GM23338 (cell line): ENCODE data around the gene ZNF8. TPM values are rescaled to one million over a fixed set of nuclear protein-coding genes. Genes with fewer than 3 reads are reported as not detected.

Source experiments
- ATAC-seq: fragments of 200-7000 bp; cut with Tn5 transposase; 3 replicates; pipeline ENCODE4 v1.9.1; 2020
- DNase-seq: peaks from one replicate; pipeline ENCODE4 v3.0.0-alpha.2; 2015; ENCODE audit warnings: low spot score
- H2AFZ ChIP-seq: fragments of 200-600 bp; sonication (generic); 2 replicates; pipeline ENCODE4 v1.8.0; 2016; ENCODE audit warnings: antibody characterized with exemption, mild to moderate bottlenecking, moderate library complexity
- H3F3A ChIP-seq: fragments of 200-600 bp; sonication (generic); replicated peaks from 2 replicates; pipeline ENCODE4 v1.8.0; 2017; ENCODE audit warnings: antibody characterized with exemption, mixed run types, low read depth
- H3K27ac ChIP-seq: fragments of 200-600 bp; sonication (generic); 2 replicates; pipeline ENCODE4 v1.6.1; 2016; ENCODE audit warnings: low read depth
- H3K27me3 ChIP-seq: fragments of 200-600 bp; sonication (generic); 2 replicates; pipeline ENCODE4 v1.8.0; 2016; ENCODE audit warnings: mild to moderate bottlenecking, mixed run types, moderate library complexity; ENCODE audit not compliant: insufficient read depth
- H3K36me3 ChIP-seq: fragments of 200-600 bp; sonication (generic); 2 replicates; pipeline ENCODE4 v1.8.0; 2016; ENCODE audit warnings: mild to moderate bottlenecking; ENCODE audit not compliant: insufficient read depth
- H3K4me1 ChIP-seq: fragments of 200-600 bp; sonication (generic); 2 replicates; pipeline ENCODE4 v1.8.0; 2016; ENCODE audit warnings: mild to moderate bottlenecking, moderate library complexity; ENCODE audit not compliant: insufficient read depth
- H3K4me2 ChIP-seq: fragments of 200-600 bp; sonication (generic); 2 replicates; pipeline ENCODE4 v1.7.1; 2017; ENCODE audit warnings: mixed run types
- H3K4me3 ChIP-seq: fragments of 200-600 bp; sonication (generic); 2 replicates; pipeline ENCODE4 v1.6.1; 2016; ENCODE audit warnings: mixed run types
- H3K79me2 ChIP-seq: fragments of 200-600 bp; sonication (generic); replicated peaks from 2 replicates; pipeline ENCODE4 v1.8.0; 2017; ENCODE audit warnings: mild to moderate bottlenecking; ENCODE audit not compliant: insufficient read depth
- H3K9me2 ChIP-seq: fragments of 200-600 bp; sonication (generic); 2 replicates; pipeline ENCODE4 v1.8.0; 2017; ENCODE audit not compliant: insufficient read depth
- H4K20me1 ChIP-seq: fragments of 200-600 bp; sonication (generic); replicated peaks from 2 replicates; pipeline ENCODE4 v1.8.0; 2017; ENCODE audit warnings: mild to moderate bottlenecking; ENCODE audit not compliant: insufficient read depth
- H3K27ac Mint-ChIP-seq: 2 replicates; pipeline ENCODE4 v1.8.0; 2020; ENCODE audit warnings: inconsistent platforms, mild to moderate bottlenecking, moderate library complexity, mixed read lengths
- H3K27me3 Mint-ChIP-seq: 3 replicates; pipeline ENCODE4 v1.8.0; 2022; ENCODE audit warnings: low read depth, mild to moderate bottlenecking, moderate library complexity, mixed read lengths, inconsistent platforms; ENCODE audit not compliant: insufficient read depth, poor library complexity
- H3K36me3 Mint-ChIP-seq: 3 replicates; pipeline ENCODE4 v1.8.0; 2021; ENCODE audit warnings: low read depth, mild to moderate bottlenecking, inconsistent platforms, moderate library complexity, mixed read lengths
- H3K4me1 Mint-ChIP-seq: 3 replicates; pipeline ENCODE4 v1.8.0; 2020; ENCODE audit warnings: mild to moderate bottlenecking, inconsistent platforms, mixed read lengths
- H3K4me3 Mint-ChIP-seq: 3 replicates; pipeline ENCODE4 v1.8.0; 2021; ENCODE audit warnings: moderate library complexity, mild to moderate bottlenecking, inconsistent platforms, mixed read lengths
- H3K9me3 Mint-ChIP-seq: 3 replicates; pipeline ENCODE4 v1.8.0; 2020; ENCODE audit warnings: moderate library complexity, mild to moderate bottlenecking, inconsistent platforms, mixed read lengths
- CREB1 ChIP-seq: fragments of 250-450 bp; sonication (Bioruptor Pico); IDR thresholded peaks from 2 replicates; pipeline ENCODE4 v1.5.0; 2020; ENCODE audit warnings: low read depth, mild to moderate bottlenecking, moderate library complexity
- EZH2 ChIP-seq: fragments of 200-600 bp; sonication (generic); IDR thresholded peaks from one replicate; pipeline ENCODE4 v1.8.0; 2017; ENCODE audit warnings: antibody characterized with exemption, mild to moderate bottlenecking, low read depth; ENCODE audit not compliant: unreplicated experiment
- EZH2phosphoT487 ChIP-seq: fragments of 200-600 bp; sonication (generic); IDR thresholded peaks from one replicate; pipeline ENCODE4 v1.8.1; 2018; ENCODE audit warnings: antibody characterized with exemption; ENCODE audit not compliant: unreplicated experiment
- JUNB ChIP-seq: IDR thresholded peaks from one replicate; pipeline ENCODE4 v1.6.1; 2016; ENCODE audit warnings: antibody characterized with exemption; ENCODE audit not compliant: unreplicated experiment
- NANOG ChIP-seq: IDR thresholded peaks from 2 replicates; pipeline ENCODE4 v1.6.1; 2016; ENCODE audit warnings: antibody characterized with exemption, borderline replicate concordance
- POLR2AphosphoS5 ChIP-seq: IDR thresholded peaks from 2 replicates; pipeline ENCODE4 v1.6.1; 2016; ENCODE audit warnings: antibody characterized with exemption, low read depth
- STAT1 ChIP-seq: IDR thresholded peaks from one replicate; pipeline ENCODE4 v1.6.1; 2016; ENCODE audit warnings: antibody characterized with exemption; ENCODE audit not compliant: unreplicated experiment
- ZNF114 ChIP-seq: fragments of 250-450 bp; sonication (Bioruptor Pico); IDR thresholded peaks from 2 replicates; pipeline ENCODE4 v1.5.0; 2020; ENCODE audit warnings: mild to moderate bottlenecking, moderate library complexity
- ZNF331 ChIP-seq: fragments of 250-450 bp; sonication (Bioruptor Pico); IDR thresholded peaks from 2 replicates; pipeline ENCODE4 v1.5.0; 2020; ENCODE audit warnings: low read depth, mild to moderate bottlenecking, moderate library complexity
- polyA plus RNA-seq: library from polyadenylated mRNA; unstranded; fragments of >200 nt; fragmentation: Nextera tagmentation; extraction: Ambion mirVana; gene quantifications from 2 replicates; pipeline ENCODE4 v1.2.1, GENCODE V29; 2016
- total RNA-seq: library from RNA; depleted of rRNA; stranded (reverse); fragments of >200 nt; shearing (Covaris generic); gene quantifications from 2 replicates; pipeline ENCODE4 v1.2.3, GENCODE V29; 2014
- TF ChIP-seq, protein P1 (sequence below): fragments of 250-450 bp; sonication (Bioruptor Pico); IDR thresholded peaks from 2 replicates; pipeline ENCODE4 v1.5.0; 2020; ENCODE audit warnings: mild to moderate bottlenecking, moderate library complexity
- TF ChIP-seq, protein P2 (sequence below): IDR thresholded peaks from 2 replicates; pipeline ENCODE4 v1.6.1; 2016; ENCODE audit warnings: antibody characterized with exemption
- TF ChIP-seq, protein P3 (sequence below), 2 experiments: fragments of 200-600 bp in 1 of 2; sonication (generic) in 1 of 2; conservative IDR thresholded peaks; 2 replicates each; pipeline versions ENCODE4 v1.5.1 to v1.6.1; 2016 to 2017; ENCODE audit warnings: antibody characterized with exemption in 2 of 2, low read depth in 2 of 2, mild to moderate bottlenecking in 2 of 2, moderate library complexity in 1 of 2
- TF ChIP-seq, protein P4 (sequence below): IDR thresholded peaks from one replicate; pipeline ENCODE4 v1.6.1; 2018; ENCODE audit warnings: antibody characterized with exemption; ENCODE audit not compliant: unreplicated experiment

The ZNF8 gene
- total and polyA plus RNA-seq, 2 experiments from 2014 or later: 4.3 to 30.3 TPM

DNA sequence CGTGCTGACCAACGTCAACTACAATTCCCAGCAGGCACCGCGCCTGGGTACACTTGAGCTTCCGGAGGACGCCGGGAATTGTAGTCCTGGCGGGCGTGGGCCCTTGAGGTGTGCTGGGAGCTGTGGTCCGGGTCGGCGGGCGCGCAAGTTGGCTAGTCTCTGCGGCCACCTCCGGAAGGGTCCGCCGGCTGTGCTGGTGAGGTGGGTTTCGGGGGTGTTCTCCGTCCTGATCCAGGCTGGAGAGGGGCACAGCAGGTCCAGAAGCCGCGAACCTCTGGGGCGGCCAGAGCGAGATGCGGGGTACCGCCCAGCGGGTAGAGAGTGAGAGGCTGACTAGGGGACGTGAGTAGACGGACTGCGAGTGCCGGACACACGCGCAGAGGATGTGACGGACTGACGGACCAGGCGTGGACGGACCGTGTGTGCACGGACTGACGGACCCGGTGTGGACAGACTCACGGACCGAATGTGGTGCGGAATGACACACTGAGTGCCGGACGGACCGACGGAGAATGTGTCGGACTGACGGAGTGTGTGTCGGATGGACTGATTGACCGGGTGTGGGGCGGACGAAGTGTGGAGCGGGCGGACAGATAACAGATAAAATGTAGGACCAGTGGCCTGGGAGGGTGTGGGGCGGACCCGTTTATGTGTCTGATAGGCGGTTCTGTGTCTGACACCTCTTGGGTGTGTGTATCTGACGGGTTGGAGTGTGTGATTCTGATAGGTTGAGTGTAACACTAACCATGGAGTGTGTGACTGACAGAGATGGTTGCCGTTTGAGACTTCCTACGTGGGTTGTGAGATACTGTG is 48.4 kb downstream of the ZNF8 start, which contains the start of gene ZSCAN22:
Gene ZSCAN22, plus strand, starts transcription at position 81 of the 813 bp plus-strand sequence. CDS start 7,809 bp downstream, outside the sequence.
- Histone ChIP-seq H3K4me2 (peak within 1 kb of the TSS; percentile 93), H3K27me3 (no peaks in the 10 kb centered on the region), H2AFZ (peak within 1 kb of the TSS; percentile 99), H3K9me2 (no peaks in the 10 kb centered on the region), H4K20me1 (peaks cover 3% of the 10 kb centered on the region; the same call in 1 of the 2 replicates), H3K4me1 (peaks cover 10% of the 10 kb centered on the region; the same call in 1 of the 2 replicates), H3K4me3 (peak within 1 kb of the TSS; percentile 94), H3F3A (0 out of 2 replicates have a peak, but pooled peaks cover 9% of the 10 kb centered on the region), H3K79me2 (peaks cover 12% of the 10 kb centered on the region), H3K27ac (no peak within 1 kb of the TSS), H3K36me3 (no peaks in the 10 kb centered on the region)
- Mint-ChIP-seq H3K27me3 (no peaks in the 10 kb centered on the region), H3K9me3 (no peaks in the 10 kb centered on the region; the same call in 2 of the 3 replicates), H3K36me3 (no peaks in the 10 kb centered on the region), H3K4me1 (peaks cover 2% of the 10 kb centered on the region; the same call in 1 of the 3 replicates), H3K27ac (no peak within 1 kb of the TSS), H3K4me3 (no peak within 1 kb of the TSS)
- peak; percentile 97 for ATAC-seq
- DNase-seq: peak; percentile 99
- TF ChIP-seq, protein P1, sequence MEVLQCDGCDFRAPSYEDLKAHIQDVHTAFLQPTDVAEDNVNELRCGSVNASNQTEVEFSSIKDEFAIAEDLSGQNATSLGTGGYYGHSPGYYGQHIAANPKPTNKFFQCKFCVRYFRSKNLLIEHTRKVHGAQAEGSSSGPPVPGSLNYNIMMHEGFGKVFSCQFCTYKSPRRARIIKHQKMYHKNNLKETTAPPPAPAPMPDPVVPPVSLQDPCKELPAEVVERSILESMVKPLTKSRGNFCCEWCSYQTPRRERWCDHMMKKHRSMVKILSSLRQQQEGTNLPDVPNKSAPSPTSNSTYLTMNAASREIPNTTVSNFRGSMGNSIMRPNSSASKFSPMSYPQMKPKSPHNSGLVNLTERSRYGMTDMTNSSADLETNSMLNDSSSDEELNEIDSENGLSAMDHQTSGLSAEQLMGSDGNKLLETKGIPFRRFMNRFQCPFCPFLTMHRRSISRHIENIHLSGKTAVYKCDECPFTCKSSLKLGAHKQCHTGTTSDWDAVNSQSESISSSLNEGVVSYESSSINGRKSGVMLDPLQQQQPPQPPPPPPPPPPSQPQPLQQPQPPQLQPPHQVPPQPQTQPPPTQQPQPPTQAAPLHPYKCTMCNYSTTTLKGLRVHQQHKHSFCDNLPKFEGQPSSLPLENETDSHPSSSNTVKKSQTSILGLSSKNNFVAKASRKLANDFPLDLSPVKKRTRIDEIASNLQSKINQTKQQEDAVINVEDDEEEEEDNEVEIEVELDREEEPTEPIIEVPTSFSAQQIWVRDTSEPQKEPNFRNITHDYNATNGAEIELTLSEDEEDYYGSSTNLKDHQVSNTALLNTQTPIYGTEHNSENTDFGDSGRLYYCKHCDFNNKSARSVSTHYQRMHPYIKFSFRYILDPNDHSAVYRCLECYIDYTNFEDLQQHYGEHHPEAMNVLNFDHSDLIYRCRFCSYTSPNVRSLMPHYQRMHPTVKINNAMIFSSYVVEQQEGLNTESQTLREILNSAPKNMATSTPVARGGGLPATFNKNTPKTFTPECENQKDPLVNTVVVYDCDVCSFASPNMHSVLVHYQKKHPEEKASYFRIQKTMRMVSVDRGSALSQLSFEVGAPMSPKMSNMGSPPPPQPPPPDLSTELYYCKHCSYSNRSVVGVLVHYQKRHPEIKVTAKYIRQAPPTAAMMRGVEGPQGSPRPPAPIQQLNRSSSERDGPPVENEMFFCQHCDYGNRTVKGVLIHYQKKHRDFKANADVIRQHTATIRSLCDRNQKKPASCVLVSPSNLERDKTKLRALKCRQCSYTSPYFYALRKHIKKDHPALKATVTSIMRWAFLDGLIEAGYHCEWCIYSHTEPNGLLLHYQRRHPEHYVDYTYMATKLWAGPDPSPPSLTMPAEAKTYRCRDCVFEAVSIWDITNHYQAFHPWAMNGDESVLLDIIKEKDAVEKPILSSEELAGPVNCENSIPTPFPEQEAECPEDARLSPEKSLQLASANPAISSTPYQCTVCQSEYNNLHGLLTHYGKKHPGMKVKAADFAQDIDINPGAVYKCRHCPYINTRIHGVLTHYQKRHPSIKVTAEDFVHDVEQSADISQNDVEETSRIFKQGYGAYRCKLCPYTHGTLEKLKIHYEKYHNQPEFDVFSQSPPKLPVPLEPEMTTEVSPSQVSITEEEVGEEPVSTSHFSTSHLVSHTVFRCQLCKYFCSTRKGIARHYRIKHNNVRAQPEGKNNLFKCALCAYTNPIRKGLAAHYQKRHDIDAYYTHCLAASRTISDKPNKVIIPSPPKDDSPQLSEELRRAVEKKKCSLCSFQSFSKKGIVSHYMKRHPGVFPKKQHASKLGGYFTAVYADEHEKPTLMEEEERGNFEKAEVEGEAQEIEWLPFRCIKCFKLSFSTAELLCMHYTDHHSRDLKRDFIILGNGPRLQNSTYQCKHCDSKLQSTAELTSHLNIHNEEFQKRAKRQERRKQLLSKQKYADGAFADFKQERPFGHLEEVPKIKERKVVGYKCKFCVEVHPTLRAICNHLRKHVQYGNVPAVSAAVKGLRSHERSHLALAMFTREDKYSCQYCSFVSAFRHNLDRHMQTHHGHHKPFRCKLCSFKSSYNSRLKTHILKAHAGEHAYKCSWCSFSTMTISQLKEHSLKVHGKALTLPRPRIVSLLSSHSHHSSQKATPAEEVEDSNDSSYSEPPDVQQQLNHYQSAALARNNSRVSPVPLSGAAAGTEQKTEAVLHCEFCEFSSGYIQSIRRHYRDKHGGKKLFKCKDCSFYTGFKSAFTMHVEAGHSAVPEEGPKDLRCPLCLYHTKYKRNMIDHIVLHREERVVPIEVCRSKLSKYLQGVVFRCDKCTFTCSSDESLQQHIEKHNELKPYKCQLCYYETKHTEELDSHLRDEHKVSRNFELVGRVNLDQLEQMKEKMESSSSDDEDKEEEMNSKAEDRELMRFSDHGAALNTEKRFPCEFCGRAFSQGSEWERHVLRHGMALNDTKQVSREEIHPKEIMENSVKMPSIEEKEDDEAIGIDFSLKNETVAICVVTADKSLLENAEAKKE (CRISPR knock-in tag): no peak
- no peak for TF ChIP-seq ZNF331 (CRISPR knock-in tag)
- TF ChIP-seq, protein P2, sequence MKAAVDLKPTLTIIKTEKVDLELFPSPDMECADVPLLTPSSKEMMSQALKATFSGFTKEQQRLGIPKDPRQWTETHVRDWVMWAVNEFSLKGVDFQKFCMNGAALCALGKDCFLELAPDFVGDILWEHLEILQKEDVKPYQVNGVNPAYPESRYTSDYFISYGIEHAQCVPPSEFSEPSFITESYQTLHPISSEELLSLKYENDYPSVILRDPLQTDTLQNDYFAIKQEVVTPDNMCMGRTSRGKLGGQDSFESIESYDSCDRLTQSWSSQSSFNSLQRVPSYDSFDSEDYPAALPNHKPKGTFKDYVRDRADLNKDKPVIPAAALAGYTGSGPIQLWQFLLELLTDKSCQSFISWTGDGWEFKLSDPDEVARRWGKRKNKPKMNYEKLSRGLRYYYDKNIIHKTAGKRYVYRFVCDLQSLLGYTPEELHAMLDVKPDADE: peak; percentile 99
- TF ChIP-seq JUNB: no peak
- TF ChIP-seq EZH2phosphoT487: no peak
- TF ChIP-seq EZH2: no peak
- no peak for TF ChIP-seq NANOG
- TF ChIP-seq STAT1: no peak
- peak; percentile 85 for TF ChIP-seq POLR2AphosphoS5
- TF ChIP-seq, protein P3, sequence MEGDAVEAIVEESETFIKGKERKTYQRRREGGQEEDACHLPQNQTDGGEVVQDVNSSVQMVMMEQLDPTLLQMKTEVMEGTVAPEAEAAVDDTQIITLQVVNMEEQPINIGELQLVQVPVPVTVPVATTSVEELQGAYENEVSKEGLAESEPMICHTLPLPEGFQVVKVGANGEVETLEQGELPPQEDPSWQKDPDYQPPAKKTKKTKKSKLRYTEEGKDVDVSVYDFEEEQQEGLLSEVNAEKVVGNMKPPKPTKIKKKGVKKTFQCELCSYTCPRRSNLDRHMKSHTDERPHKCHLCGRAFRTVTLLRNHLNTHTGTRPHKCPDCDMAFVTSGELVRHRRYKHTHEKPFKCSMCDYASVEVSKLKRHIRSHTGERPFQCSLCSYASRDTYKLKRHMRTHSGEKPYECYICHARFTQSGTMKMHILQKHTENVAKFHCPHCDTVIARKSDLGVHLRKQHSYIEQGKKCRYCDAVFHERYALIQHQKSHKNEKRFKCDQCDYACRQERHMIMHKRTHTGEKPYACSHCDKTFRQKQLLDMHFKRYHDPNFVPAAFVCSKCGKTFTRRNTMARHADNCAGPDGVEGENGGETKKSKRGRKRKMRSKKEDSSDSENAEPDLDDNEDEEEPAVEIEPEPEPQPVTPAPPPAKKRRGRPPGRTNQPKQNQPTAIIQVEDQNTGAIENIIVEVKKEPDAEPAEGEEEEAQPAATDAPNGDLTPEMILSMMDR (conservative IDR thresholded peaks at IDR 0.05; ENCODE audit: low read depth in 2 of 2): 0 out of 4 replicates have a peak, but pooled peaks of 1 of the 2 experiments have one; percentile 4
- peak; percentile 94 for TF ChIP-seq CREB1
- TF ChIP-seq, protein P4, sequence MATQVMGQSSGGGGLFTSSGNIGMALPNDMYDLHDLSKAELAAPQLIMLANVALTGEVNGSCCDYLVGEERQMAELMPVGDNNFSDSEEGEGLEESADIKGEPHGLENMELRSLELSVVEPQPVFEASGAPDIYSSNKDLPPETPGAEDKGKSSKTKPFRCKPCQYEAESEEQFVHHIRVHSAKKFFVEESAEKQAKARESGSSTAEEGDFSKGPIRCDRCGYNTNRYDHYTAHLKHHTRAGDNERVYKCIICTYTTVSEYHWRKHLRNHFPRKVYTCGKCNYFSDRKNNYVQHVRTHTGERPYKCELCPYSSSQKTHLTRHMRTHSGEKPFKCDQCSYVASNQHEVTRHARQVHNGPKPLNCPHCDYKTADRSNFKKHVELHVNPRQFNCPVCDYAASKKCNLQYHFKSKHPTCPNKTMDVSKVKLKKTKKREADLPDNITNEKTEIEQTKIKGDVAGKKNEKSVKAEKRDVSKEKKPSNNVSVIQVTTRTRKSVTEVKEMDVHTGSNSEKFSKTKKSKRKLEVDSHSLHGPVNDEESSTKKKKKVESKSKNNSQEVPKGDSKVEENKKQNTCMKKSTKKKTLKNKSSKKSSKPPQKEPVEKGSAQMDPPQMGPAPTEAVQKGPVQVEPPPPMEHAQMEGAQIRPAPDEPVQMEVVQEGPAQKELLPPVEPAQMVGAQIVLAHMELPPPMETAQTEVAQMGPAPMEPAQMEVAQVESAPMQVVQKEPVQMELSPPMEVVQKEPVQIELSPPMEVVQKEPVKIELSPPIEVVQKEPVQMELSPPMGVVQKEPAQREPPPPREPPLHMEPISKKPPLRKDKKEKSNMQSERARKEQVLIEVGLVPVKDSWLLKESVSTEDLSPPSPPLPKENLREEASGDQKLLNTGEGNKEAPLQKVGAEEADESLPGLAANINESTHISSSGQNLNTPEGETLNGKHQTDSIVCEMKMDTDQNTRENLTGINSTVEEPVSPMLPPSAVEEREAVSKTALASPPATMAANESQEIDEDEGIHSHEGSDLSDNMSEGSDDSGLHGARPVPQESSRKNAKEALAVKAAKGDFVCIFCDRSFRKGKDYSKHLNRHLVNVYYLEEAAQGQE: no peak
- 0 out of 2 replicates have a peak, but pooled peaks have one; percentile 39 for TF ChIP-seq ZNF114 (CRISPR knock-in tag)
